ENCODE measurements around the gene MICAL1. TPM values are rescaled to one million over a fixed set of nuclear protein-coding genes. Genes with fewer than 3 reads are reported as not detected.

MICAL1 gene
- total RNA-seq, 1 experiment from 2014 or later: 92.9 TPM

DNA sequence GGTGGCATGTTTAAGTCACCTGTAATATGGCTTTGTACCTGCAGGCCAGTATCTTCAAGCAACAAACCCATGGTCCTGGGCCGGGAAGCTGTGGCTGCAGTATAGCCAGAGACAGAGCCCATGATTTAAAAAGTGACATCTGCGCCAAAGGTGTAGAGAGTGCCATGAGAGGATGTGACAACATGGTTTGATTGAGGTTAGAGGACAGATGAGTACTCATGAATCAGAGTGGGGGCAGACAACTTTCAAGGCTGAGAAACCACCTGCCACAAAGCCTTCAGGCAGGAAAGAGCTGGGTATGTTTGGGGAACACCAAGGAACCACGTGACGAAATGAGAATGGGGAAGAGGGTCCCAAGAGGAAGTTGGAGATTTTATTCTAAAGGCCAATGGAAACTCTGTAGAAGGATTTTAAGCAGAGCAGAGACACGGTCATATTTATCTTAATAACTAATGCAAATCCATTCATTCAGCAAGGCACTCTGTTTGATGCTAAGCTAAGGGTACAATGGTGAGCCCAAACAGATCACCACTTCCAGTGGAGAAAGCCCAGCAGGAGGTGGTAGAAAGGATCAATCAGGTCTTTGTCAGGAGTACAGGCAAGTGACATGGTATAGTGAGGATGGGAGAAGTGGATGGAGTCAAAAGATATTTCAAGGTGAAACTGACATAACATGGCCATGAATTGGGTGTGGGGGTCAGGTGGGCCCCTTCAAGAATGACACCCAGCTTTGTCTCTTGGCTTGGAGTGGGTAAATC, 3.4 kb upstream of the MICAL1 start:
- Histone ChIP-seq H3K9me3 (ENCODE audit: control insufficient read depth, low read depth, low read length) (no peaks in the 10 kb centered on the region), H2BK12ac (ENCODE audit: insufficient read length, low read depth, low read length) (no peak overlapping the region), H3K79me2 (ENCODE audit: insufficient read depth, low read length) (no peaks in the 10 kb centered on the region), H3K4me2 (ENCODE audit: insufficient read depth, insufficient read length, low read length) (no peak overlapping the region), H4K8ac (replicated peaks; ENCODE audit: insufficient read length, low read depth, low read length) (no peak overlapping the region), H2BK5ac (ENCODE audit: insufficient read length, low read length) (no peak overlapping the region), H2BK20ac (ENCODE audit: low read depth, low read length, poor library complexity, severe bottlenecking) (no peak overlapping the region), H2AFZ (ENCODE audit: low read length) (no peak overlapping the region), H3K27me3 (ENCODE audit: insufficient read depth, low read length) (no peaks in the 10 kb centered on the region), H3K4ac (ENCODE audit: low read depth, low read length) (no peak overlapping the region), H3K23me2 (ENCODE audit: insufficient read length, low read depth, low read length, poor library complexity, severe bottlenecking) (peaks cover 10% of the 10 kb centered on the region), H4K91ac (ENCODE audit: insufficient read length, low read depth, low read length) (no peak overlapping the region), H3T11ph (ENCODE audit: low read length) (no peak overlapping the region), H4K5ac (ENCODE audit: insufficient read length, low read depth, low read length) (no peak overlapping the region), H2AK5ac (ENCODE audit: insufficient read length, low read length) (no peak overlapping the region), H3K14ac (ENCODE audit: insufficient read depth, low read length) (no peak overlapping the region), H3K79me1 (ENCODE audit: insufficient read depth, low read depth, low read length, poor library complexity, severe bottlenecking) (peaks cover 3% of the 10 kb centered on the region), H4K20me1 (ENCODE audit: control insufficient read depth, insufficient read depth, insufficient read length) (no peaks in the 10 kb centered on the region), H3K27ac (ENCODE audit: insufficient read length, low read depth, low read length) (no peak overlapping the region), H2BK120ac (ENCODE audit: low read depth, low read length, poor library complexity, severe bottlenecking) (no peak overlapping the region), H2BK15ac (ENCODE audit: low read depth, low read length) (no peak overlapping the region), H3K18ac (ENCODE audit: insufficient read length, low read depth, low read length) (no peak overlapping the region), H3K9ac (ENCODE audit: extremely low read depth, insufficient read length, low read length) (no peak overlapping the region), H3K4me1 (ENCODE audit: insufficient read depth, low read length) (peaks cover 12% of the 10 kb centered on the region; the same call in 1 of the 2 replicates), H3K23ac (ENCODE audit: insufficient read length, low read depth, low read length) (no peak overlapping the region), H3K56ac (ENCODE audit: insufficient read length, low read depth, low read length) (no peak overlapping the region)
- TF ChIP-seq, protein P1, sequence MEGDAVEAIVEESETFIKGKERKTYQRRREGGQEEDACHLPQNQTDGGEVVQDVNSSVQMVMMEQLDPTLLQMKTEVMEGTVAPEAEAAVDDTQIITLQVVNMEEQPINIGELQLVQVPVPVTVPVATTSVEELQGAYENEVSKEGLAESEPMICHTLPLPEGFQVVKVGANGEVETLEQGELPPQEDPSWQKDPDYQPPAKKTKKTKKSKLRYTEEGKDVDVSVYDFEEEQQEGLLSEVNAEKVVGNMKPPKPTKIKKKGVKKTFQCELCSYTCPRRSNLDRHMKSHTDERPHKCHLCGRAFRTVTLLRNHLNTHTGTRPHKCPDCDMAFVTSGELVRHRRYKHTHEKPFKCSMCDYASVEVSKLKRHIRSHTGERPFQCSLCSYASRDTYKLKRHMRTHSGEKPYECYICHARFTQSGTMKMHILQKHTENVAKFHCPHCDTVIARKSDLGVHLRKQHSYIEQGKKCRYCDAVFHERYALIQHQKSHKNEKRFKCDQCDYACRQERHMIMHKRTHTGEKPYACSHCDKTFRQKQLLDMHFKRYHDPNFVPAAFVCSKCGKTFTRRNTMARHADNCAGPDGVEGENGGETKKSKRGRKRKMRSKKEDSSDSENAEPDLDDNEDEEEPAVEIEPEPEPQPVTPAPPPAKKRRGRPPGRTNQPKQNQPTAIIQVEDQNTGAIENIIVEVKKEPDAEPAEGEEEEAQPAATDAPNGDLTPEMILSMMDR (conservative IDR thresholded peaks at IDR 0.05): no peak
- WGBS (ENCODE audit: extremely low coverage, insufficient read length, low lambda C conversion rate): no CpG with 5 or more reads among the region's 5 CpGs
- H3K27ac Mint-ChIP-seq: no peak overlapping the region; a peak in 1 of 7 replicates
- no peak for DNase-seq
- no peaks in the 10 kb centered on the region; a peak in 1 of 5 replicates for H3K9me3 Mint-ChIP-seq
- no peak overlapping the region for H3K4me3 Mint-ChIP-seq
- no peaks in the 10 kb centered on the region for H3K27me3 Mint-ChIP-seq (ENCODE audit: low read depth)
- peaks cover 21 to 29% (median 28%) of the 10 kb centered on the region in 3 experiments for H3K36me3 Mint-ChIP-seq (ENCODE audit: insufficient read depth in 1 of 3, low read depth in 3 of 3)
- peaks cover 42 to 45% of the 10 kb centered on the region in 2 experiments for H3K4me1 Mint-ChIP-seq

Measured in H9 (cell line).